Trophoblast cell (in vitro differentiated cells and primary cell): ENCODE data around the gene GUCA1A.

Source experiments
- DNase-seq, 2 donors: peaks; one replicate each; pipeline ENCODE4 v3.0.0-alpha.2; 2016
- H2AFZ ChIP-seq: 2 replicates; pipeline ENCODE4 v1.6.1; 2013; ENCODE audit warnings: low read length, moderate library complexity, mild to moderate bottlenecking; ENCODE audit not compliant: insufficient read depth, poor library complexity
- H2AK5ac ChIP-seq: 2 replicates; pipeline ENCODE4 v1.6.1; 2013; ENCODE audit warnings: mild to moderate bottlenecking, low read length
- H2BK120ac ChIP-seq: 2 replicates; pipeline ENCODE4 v1.6.1; 2013; ENCODE audit warnings: low read length, mild to moderate bottlenecking, moderate library complexity; ENCODE audit not compliant: insufficient read depth, poor library complexity
- H2BK12ac ChIP-seq: 2 replicates; pipeline ENCODE4 v1.6.1; 2013; ENCODE audit warnings: mild to moderate bottlenecking, low read length, moderate library complexity
- H2BK5ac ChIP-seq: 2 replicates; pipeline ENCODE4 v1.6.1; 2013; ENCODE audit warnings: low read length, low read depth, moderate library complexity, mild to moderate bottlenecking; ENCODE audit not compliant: poor library complexity
- H3K14ac ChIP-seq: 2 replicates; pipeline ENCODE4 v1.6.1; 2013; ENCODE audit warnings: mild to moderate bottlenecking, low read length
- H3K18ac ChIP-seq: 2 replicates; pipeline ENCODE4 v1.6.1; 2013; ENCODE audit warnings: mild to moderate bottlenecking, low read length
- H3K23ac ChIP-seq: 2 replicates; pipeline ENCODE4 v1.6.1; 2013; ENCODE audit warnings: low read length
- H3K27ac ChIP-seq: 2 replicates; pipeline ENCODE4 v1.5.1; 2013; ENCODE audit warnings: low read depth, mild to moderate bottlenecking, inconsistent platforms, low read length, moderate library complexity
- H3K27me3 ChIP-seq: 2 replicates; pipeline ENCODE4 v1.6.1; 2013; ENCODE audit warnings: inconsistent platforms, mild to moderate bottlenecking, low read length, moderate library complexity; ENCODE audit not compliant: insufficient read depth
- H3K36me3 ChIP-seq, 2 experiments: 1 replicate in 1 of 2; 2 replicates in 1 of 2; pipeline ENCODE4 v1.6.1; 2013; ENCODE audit warnings: low read length in 2 of 2, mild to moderate bottlenecking in 2 of 2, moderate library complexity in 1 of 2; ENCODE audit not compliant: insufficient read depth in 2 of 2, control insufficient read depth in 1 of 2
- H3K4ac ChIP-seq: 2 replicates; pipeline ENCODE4 v1.6.1; 2013; ENCODE audit warnings: low read depth, mild to moderate bottlenecking, low read length, moderate library complexity
- H3K4me1 ChIP-seq, 2 experiments: 1 replicate in 1 of 2; 2 replicates in 1 of 2; pipeline ENCODE4 v1.6.1; 2013; ENCODE audit warnings: low read length in 2 of 2, mild to moderate bottlenecking in 2 of 2, moderate library complexity in 1 of 2; ENCODE audit not compliant: insufficient read depth in 2 of 2, control insufficient read depth in 1 of 2
- H3K4me2 ChIP-seq: 2 replicates; pipeline ENCODE4 v1.6.1; 2013; ENCODE audit warnings: inconsistent platforms, mild to moderate bottlenecking, low read length, moderate library complexity
- H3K4me3 ChIP-seq: 2 replicates; pipeline ENCODE4 v1.5.1; 2013; ENCODE audit warnings: mild to moderate bottlenecking, low read depth, low read length, inconsistent platforms
- H3K79me1 ChIP-seq: one replicate; pipeline ENCODE4 v1.6.1; 2013; ENCODE audit warnings: low read length
- H3K79me2 ChIP-seq: 2 replicates; pipeline ENCODE4 v1.6.1; 2013; ENCODE audit warnings: low read length, mild to moderate bottlenecking; ENCODE audit not compliant: control insufficient read depth, insufficient read depth, poor library complexity
- H3K9ac ChIP-seq: 2 replicates; pipeline ENCODE4 v1.6.1; 2013; ENCODE audit warnings: mild to moderate bottlenecking, low read length
- H3K9me3 ChIP-seq: 2 replicates; pipeline ENCODE4 v1.6.1; 2013; ENCODE audit warnings: low read depth, mild to moderate bottlenecking, control low read depth, inconsistent platforms, low read length; ENCODE audit not compliant: insufficient read depth
- H4K12ac ChIP-seq: 2 replicates; pipeline ENCODE4 v1.6.1; 2013; ENCODE audit warnings: low read depth, mild to moderate bottlenecking, low read length, moderate library complexity
- H4K8ac ChIP-seq: 2 replicates; pipeline ENCODE4 v1.6.1; 2013; ENCODE audit warnings: low read depth, mild to moderate bottlenecking, low read length, moderate library complexity
- H4K91ac ChIP-seq: one replicate; pipeline ENCODE4 v1.6.1; 2013; ENCODE audit warnings: low read depth, mild to moderate bottlenecking, low read length, moderate library complexity
- WGBS: extraction: QIAGEN DNeasy Blood & Tissue Kit; methylation state at CpG from one replicate; pipeline ENCODE4 v1.1.7; 2013; ENCODE audit warnings: missing lambda C conversion rate; ENCODE audit not compliant: insufficient read length, insufficient coverage; ENCODE audit errors: extremely low coverage; 5-methylcytosine and 5-hydroxymethylcytosine counted together

The GUCA1A gene

DNA sequence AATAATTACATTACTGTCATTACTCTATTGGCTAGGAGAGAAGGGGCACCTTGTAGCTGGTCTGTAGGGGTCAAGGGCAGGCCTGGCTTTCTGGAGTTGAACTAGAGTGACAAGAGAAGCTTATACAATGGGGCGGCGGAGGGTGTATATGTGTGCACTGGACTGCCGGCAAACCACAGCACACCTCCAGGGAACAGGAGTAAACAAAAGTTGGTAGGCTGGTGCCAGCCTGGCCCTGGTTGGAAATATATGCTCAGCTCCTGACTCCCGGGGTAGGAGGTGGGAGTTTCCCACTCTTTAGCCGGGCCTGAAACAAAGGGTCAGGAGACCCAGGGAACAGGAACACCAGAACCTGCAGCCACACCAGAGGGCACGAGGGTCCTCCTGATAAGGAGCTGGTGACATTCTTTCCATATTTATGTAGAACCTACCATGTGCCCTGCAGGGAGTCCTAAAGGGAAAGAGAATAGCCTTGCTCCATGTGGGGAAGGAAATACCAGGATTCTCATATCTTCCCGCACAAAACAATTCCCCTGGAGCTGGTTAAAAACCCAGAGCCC lies 35.9 kb upstream of the GUCA1A start:
- H3K18ac ChIP-seq, result no peak overlapping the region
- H3K4me2 ChIP-seq, result peak overlapping the region; percentile 54
- no peaks in the 10 kb centered on the region for H3K9me3 ChIP-seq
- peak overlapping the region; percentile 68 for H2BK120ac ChIP-seq
- peak overlapping the region; percentile 46 for H2BK12ac ChIP-seq
- peak; percentile 69 to 72 for DNase-seq
- peaks cover 8% of the 10 kb centered on the region for H3K79me2 ChIP-seq
- H3K9ac ChIP-seq, result no peak overlapping the region
- H2AFZ ChIP-seq, result no peak overlapping the region
- no peak overlapping the region for H2AK5ac ChIP-seq
- no peak overlapping the region for H3K4me3 ChIP-seq
- no peak overlapping the region for H3K23ac ChIP-seq
- H3K36me3 ChIP-seq, result peaks cover 2 to 3% of the 10 kb centered on the region in 2 experiments
- H3K4me1 ChIP-seq, result peaks cover 18 to 24% of the 10 kb centered on the region in 2 experiments
- H4K8ac ChIP-seq, result peak overlapping the region; percentile 42
- no peaks in the 10 kb centered on the region for H3K27me3 ChIP-seq
- H4K91ac ChIP-seq, result peak overlapping the region; percentile 85
- H3K27ac ChIP-seq, result peak overlapping the region; percentile 87
- H3K79me1 ChIP-seq, result peaks cover 13% of the 10 kb centered on the region
- no peak overlapping the region for H3K4ac ChIP-seq
- H3K14ac ChIP-seq, result peak overlapping the region; percentile 42
- WGBS, result no CpG with 5 or more reads among the region's 7 CpGs
- H4K12ac ChIP-seq, result no peak overlapping the region
- peak overlapping the region; percentile 45 for H2BK5ac ChIP-seq

DNA sequence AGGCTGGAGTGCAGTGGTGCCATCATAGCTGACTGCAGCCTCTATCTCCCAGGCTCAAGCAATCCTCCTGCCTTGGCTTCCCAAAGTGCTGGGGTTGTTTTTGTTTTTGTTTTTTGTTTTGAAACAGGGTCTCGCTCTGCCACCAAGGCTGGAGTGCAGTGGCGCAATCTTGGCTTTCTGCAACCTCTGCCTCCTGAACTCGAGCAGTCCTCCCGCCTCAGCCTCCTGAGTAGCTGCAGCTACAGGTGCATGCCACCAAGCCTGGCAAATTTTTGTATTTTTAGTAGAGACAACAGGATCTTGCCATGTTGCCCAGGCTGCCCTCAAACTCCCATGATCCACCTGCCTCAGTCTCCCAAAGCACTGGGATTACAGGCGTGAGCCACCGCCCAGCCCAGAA lies 35.0 kb upstream of the GUCA1A start:
- Histone ChIP-seq H3K79me2 (peaks cover 12% of the 10 kb centered on the region), H2AFZ (no peak overlapping the region), H3K36me3 (peaks cover 2 to 3% of the 10 kb centered on the region in 2 experiments), H3K27ac (no peak overlapping the region), H3K18ac (no peak overlapping the region), H2BK12ac (no peak overlapping the region), H3K4me3 (no peak overlapping the region), H2BK120ac (no peak overlapping the region), H3K79me1 (peaks cover 17% of the 10 kb centered on the region), H3K9me3 (no peaks in the 10 kb centered on the region), H3K4me1 (peaks cover 22 to 28% of the 10 kb centered on the region in 2 experiments), H3K23ac (no peak overlapping the region), H2BK5ac (no peak overlapping the region), H2AK5ac (no peak overlapping the region), H4K12ac (no peak overlapping the region), H3K9ac (no peak overlapping the region), H3K14ac (no peak overlapping the region), H4K91ac (no peak overlapping the region), H3K4ac (no peak overlapping the region), H3K4me2 (no peak overlapping the region), H3K27me3 (no peaks in the 10 kb centered on the region), H4K8ac (no peak overlapping the region)
- no peak for DNase-seq
- WGBS, result no CpG with 5 or more reads among the region's 6 CpGs

DNA sequence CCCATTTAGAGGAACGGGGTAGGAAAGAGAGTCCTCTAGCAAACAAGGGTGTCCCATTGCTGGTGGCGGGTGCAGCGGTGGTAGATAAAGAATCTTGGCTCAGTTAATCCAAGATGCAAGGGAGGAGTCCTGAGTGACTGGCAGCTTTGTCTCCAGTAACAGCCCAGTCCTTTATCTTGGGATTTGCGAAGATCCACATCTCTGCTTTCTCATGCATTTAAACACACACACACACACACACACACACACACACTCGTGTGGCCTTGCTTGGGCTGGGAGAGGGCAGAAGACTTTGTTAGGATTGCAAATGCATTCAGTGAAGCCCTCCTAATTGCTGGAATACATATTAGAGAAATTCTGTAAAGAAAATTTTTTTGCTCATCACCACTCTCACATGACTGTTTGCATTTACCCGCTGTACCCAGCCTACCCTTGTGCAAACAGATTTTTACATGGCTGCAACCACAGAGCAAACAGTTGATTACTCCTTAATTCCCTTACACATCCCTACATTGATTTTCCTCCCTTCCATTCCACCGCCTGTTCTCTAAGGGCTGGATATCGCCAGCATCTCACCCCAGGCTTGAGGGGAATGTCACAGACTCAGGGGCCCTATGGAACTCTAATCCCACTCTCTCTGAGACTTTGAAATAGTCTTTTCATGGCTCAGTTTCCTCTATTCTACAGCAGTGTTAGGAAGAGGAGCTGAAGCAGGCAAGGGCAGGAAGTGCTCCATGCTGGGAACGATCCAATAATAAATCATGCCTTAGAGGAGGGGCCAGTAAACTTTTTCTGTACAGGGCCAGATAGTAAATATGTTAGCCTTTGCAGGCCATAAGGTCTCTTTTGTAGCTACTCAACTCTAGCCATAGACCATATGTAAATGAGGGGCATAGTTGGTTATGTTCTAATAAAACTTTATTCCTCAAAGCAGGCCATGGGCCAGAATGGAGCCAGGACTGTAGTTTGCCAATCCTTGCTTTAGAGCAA lies 34.2 kb upstream of the GUCA1A start:
- Histone ChIP-seq H3K18ac (no peak overlapping the region), H3K36me3 (peaks cover 2 to 3% of the 10 kb centered on the region in 2 experiments), H3K27ac (no peak overlapping the region), H3K4me1 (peaks cover 22 to 28% of the 10 kb centered on the region in 2 experiments), H4K91ac (no peak overlapping the region), H3K27me3 (no peaks in the 10 kb centered on the region), H2AFZ (no peak overlapping the region), H3K4me3 (no peak overlapping the region), H2BK5ac (no peak overlapping the region), H3K4ac (no peak overlapping the region), H3K14ac (no peak overlapping the region), H2AK5ac (no peak overlapping the region), H4K12ac (no peak overlapping the region), H2BK12ac (no peak overlapping the region), H3K9me3 (no peaks in the 10 kb centered on the region), H3K4me2 (no peak overlapping the region), H4K8ac (no peak overlapping the region), H3K79me1 (peaks cover 17% of the 10 kb centered on the region), H3K9ac (no peak overlapping the region), H2BK120ac (no peak overlapping the region), H3K23ac (no peak overlapping the region), H3K79me2 (peaks cover 12% of the 10 kb centered on the region)
- WGBS, result no CpG with 5 or more reads among the region's 9 CpGs
- DNase-seq, result no peak

DNA sequence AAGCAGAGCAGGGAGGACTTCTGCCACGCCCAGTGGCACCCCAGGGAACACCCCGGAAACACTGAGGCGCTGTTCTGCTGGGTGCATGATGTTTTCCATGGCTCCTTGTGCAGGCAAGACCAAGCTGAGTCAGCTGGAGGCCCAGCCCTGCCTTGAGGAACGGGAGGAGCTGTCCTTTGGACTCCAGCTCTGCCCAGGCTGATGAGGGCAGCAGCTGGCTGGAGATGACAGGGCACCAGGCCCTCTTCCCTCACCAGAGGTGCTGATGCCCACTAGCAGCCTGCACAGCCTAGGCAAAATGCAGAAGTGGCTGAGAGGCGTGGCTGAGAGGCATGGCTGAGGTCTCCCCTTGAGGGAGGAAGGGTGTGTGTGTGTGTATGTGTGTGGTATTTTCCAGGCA lies 33.1 kb upstream of the GUCA1A start:
- H3K9me3 ChIP-seq, result no peaks in the 10 kb centered on the region
- no CpG with 5 or more reads among the region's 5 CpGs for WGBS
- H3K79me1 ChIP-seq, result peaks cover 17% of the 10 kb centered on the region
- H2AK5ac ChIP-seq, result no peak overlapping the region
- H3K18ac ChIP-seq, result no peak overlapping the region
- no peak overlapping the region for H3K14ac ChIP-seq
- peaks cover 2 to 3% of the 10 kb centered on the region in 2 experiments for H3K36me3 ChIP-seq
- H4K91ac ChIP-seq, result no peak overlapping the region
- peaks cover 21 to 28% of the 10 kb centered on the region in 2 experiments for H3K4me1 ChIP-seq
- no peak overlapping the region for H2BK120ac ChIP-seq
- no peak overlapping the region for H2BK5ac ChIP-seq
- H3K9ac ChIP-seq, result no peak overlapping the region
- H3K23ac ChIP-seq, result no peak overlapping the region
- H3K27me3 ChIP-seq, result no peaks in the 10 kb centered on the region
- H4K12ac ChIP-seq, result no peak overlapping the region
- H2AFZ ChIP-seq, result no peak overlapping the region
- no peak overlapping the region for H3K27ac ChIP-seq
- no peak overlapping the region for H3K4me3 ChIP-seq
- H3K79me2 ChIP-seq, result peaks cover 12% of the 10 kb centered on the region
- H4K8ac ChIP-seq, result no peak overlapping the region
- H3K4ac ChIP-seq, result no peak overlapping the region
- DNase-seq, result no peak
- H2BK12ac ChIP-seq, result no peak overlapping the region
- H3K4me2 ChIP-seq, result no peak overlapping the region
